Immature natural killer cell (primary cell): Measurements from ENCODE around the gene FOXN3. TPM values are rescaled to one million over a fixed set of nuclear protein-coding genes. Genes with fewer than 3 reads are reported as not detected.

Experiments
- DNase-seq, 3 donors: peaks; one replicate each; pipeline ENCODE4 v3.0.0; 2022; ENCODE audit warnings: mixed read lengths in 1 of 3
- H3K27ac Mint-ChIP-seq, 6 donors: one replicate each; pipeline ENCODE4 v1.8.0; 2020; ENCODE audit warnings: mixed read lengths in 6 of 6, mild to moderate bottlenecking in 5 of 6, inconsistent platforms in 4 of 6, moderate library complexity in 3 of 6
- H3K27me3 Mint-ChIP-seq, 3 donors: one replicate each; pipeline ENCODE4 v1.8.0; 2020 to 2021; ENCODE audit warnings: low read depth in 3 of 3, mild to moderate bottlenecking in 3 of 3, mixed read lengths in 3 of 3, moderate library complexity in 3 of 3, inconsistent platforms in 1 of 3
- H3K36me3 Mint-ChIP-seq, 3 donors: one replicate each; pipeline ENCODE4 v1.8.0; 2020; ENCODE audit warnings: mixed read lengths in 3 of 3, inconsistent platforms in 2 of 3, mild to moderate bottlenecking in 2 of 3
- H3K4me1 Mint-ChIP-seq, 2 donors: one replicate each; pipeline ENCODE4 v1.8.0; 2020; ENCODE audit warnings: inconsistent platforms in 2 of 2, mild to moderate bottlenecking in 2 of 2, mixed read lengths in 2 of 2, moderate library complexity in 1 of 2
- H3K4me3 Mint-ChIP-seq, 5 donors: one replicate each; pipeline ENCODE4 v1.8.0; 2020; ENCODE audit warnings: mild to moderate bottlenecking in 5 of 5, mixed read lengths in 5 of 5, inconsistent platforms in 3 of 5, moderate library complexity in 3 of 5
- H3K9me3 Mint-ChIP-seq, 6 donors: one replicate each; pipeline ENCODE4 v1.8.0; 2020; ENCODE audit warnings: mild to moderate bottlenecking in 6 of 6, mixed read lengths in 6 of 6, inconsistent platforms in 4 of 6, moderate library complexity in 3 of 6
- polyA plus RNA-seq, 3 donors: library from polyadenylated mRNA; unstranded; fragments of 300-500 nt; fragmentation: Illumina TruSeq; gene quantifications; one replicate each; pipeline ENCODE4 v1.2.3, GENCODE V29; 2021

Gene FOXN3
- polyA plus RNA-seq, 3 donors from 2014 or later: 88.6 to 150 (median 102) TPM

DNA sequence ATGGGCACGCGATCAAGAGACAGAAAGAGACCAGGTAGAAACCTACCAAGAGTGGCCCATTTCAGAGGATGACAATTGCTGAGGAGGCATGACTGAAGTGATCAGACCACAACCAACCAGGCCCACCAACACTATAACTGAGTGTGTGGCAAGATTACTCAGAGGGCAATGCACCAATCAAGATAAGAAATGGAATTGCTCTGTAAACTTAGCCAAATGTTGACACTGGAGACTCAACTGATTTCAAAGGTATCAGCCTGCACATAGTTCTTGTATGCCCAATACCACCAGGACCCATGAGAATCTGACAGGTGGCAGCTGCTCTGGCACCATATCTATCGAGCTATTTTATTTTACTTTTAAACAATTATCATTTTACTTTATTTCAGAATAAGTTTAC lies 128.9 kb downstream of the FOXN3 start:
- no peak overlapping the region for H3K27ac Mint-ChIP-seq
- peaks cover 0 to 10% (median 0%) of the 10 kb centered on the region in 3 donors for H3K27me3 Mint-ChIP-seq
- peaks cover 73 to 92% of the 10 kb centered on the region in 2 donors for H3K4me1 Mint-ChIP-seq
- H3K36me3 Mint-ChIP-seq: peaks cover 0 to 4% (median 0%) of the 10 kb centered on the region in 3 donors
- DNase-seq: no peak
- no peak overlapping the region for H3K4me3 Mint-ChIP-seq
- H3K9me3 Mint-ChIP-seq: no peaks in the 10 kb centered on the region

- peaks cover 65 to 88% of the 10 kb centered on the region in 2 donors for H3K4me1 Mint-ChIP-seq
- no peak for DNase-seq
- peaks cover 0 to 7% (median 0%) of the 10 kb centered on the region in 3 donors for H3K27me3 Mint-ChIP-seq
- H3K36me3 Mint-ChIP-seq: peaks cover 3 to 11% (median 7%) of the 10 kb centered on the region in 3 donors
- H3K27ac Mint-ChIP-seq: peak overlapping the region in 2 of 6 donors; percentile 6 to 25
- H3K4me3 Mint-ChIP-seq: peak overlapping the region in 3 of 5 donors; percentile 11 to 38 (median 12)
- no peaks in the 10 kb centered on the region for H3K9me3 Mint-ChIP-seq
Observed at GRCh38 chr14:89284333-89285058, 132.5 kb downstream of the FOXN3 start.

DNA sequence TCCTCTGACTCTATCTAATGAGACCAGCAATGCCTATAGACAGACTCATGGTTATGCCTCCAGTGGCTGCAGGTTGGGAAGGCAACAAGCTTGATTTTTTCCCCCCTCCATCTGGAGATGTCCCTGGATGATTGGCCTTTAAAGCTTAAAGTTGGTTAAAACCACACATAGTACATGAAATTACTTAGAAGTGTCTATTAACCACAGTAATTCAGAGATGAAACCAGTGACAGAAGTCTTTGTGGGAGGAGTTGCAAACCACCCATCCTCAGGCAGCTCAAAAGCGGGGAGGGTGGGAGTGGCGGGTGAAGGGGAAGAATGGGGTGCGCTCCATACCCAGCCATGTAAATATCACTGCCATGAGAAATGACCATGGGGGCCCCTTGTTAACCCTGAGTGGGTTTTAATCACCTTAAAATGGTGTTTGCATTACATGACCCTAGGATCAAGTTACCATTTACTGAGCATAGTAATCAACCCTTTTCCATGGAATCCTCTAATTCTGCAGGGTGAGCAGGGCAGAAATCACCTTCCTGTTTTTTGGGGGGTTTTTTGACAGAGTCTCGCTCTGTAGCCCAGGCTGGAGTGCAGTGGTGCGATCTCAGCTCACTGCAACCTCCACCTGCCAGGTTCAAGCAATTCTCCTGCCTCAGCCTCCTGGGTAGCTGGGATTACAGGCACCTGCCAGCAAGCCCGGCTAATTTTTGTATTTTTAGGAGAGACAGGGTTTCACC lies 133.5 kb downstream of the FOXN3 start:
- Mint-ChIP-seq H3K4me3 (peak overlapping the region; percentile 31 to 83 (median 66)), H3K4me1 (peaks cover 73 to 93% of the 10 kb centered on the region in 2 donors), H3K27me3 (peaks cover 0 to 7% (median 0%) of the 10 kb centered on the region in 3 donors), H3K9me3 (no peaks in the 10 kb centered on the region), H3K36me3 (peaks cover 3 to 16% (median 12%) of the 10 kb centered on the region in 3 donors), H3K27ac (peak overlapping the region; percentile 2 to 81 (median 37))
- DNase-seq: peak; percentile 28 to 47 (median 43)

DNA sequence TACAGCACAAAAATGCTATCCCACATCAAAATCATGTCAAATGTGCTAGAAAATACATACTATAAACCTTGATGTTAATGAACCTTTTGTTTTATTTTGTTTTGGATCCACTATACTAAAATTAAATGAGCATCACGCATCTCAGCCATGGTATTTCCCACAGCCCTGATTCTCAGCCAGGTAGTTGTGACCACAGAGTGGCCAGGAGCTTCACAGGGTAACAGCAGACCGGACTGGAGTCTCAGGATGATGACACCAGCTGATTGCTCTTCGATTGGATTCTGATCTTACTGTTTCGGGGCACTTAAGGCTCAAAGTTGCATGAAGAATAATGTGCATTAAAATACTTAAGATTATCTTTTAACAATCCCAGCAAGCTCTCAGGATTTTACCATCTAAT lies 134.8 kb downstream of the FOXN3 start:
- Mint-ChIP-seq H3K36me3 (peaks cover 3 to 17% (median 16%) of the 10 kb centered on the region in 3 donors), H3K9me3 (no peaks in the 10 kb centered on the region), H3K27ac (peak overlapping the region in 4 of 6 donors; percentile 32 to 73 (median 50)), H3K4me3 (peak overlapping the region in 4 of 5 donors; percentile 23 to 68 (median 56)), H3K4me1 (peaks cover 76 to 93% of the 10 kb centered on the region in 2 donors), H3K27me3 (peaks cover 0 to 4% (median 2%) of the 10 kb centered on the region in 3 donors)
- DNase-seq: no peak

GRCh38 chr14:89280600-89280999 lies 136.4 kb downstream of the FOXN3 start:
- Mint-ChIP-seq H3K36me3 (peaks cover 3 to 17% (median 16%) of the 10 kb centered on the region in 3 donors), H3K9me3 (no peaks in the 10 kb centered on the region), H3K4me3 (no peak overlapping the region), H3K4me1 (peaks cover 76 to 94% of the 10 kb centered on the region in 2 donors), H3K27me3 (peaks cover 0 to 7% (median 2%) of the 10 kb centered on the region in 3 donors), H3K27ac (no peak overlapping the region)
- DNase-seq: no peak

GRCh38 chr14:89279649-89280232 lies 137.3 kb downstream of the FOXN3 start:
- peaks cover 3 to 17% (median 16%) of the 10 kb centered on the region in 3 donors for H3K36me3 Mint-ChIP-seq

GRCh38 chr14:89277203-89277602 lies 139.8 kb downstream of the FOXN3 start:
- peaks cover 76 to 94% of the 10 kb centered on the region in 2 donors for H3K4me1 Mint-ChIP-seq
- no peaks in the 10 kb centered on the region for H3K9me3 Mint-ChIP-seq
- no peak for DNase-seq
- peaks cover 3 to 17% (median 16%) of the 10 kb centered on the region in 3 donors for H3K36me3 Mint-ChIP-seq
- peak overlapping the region; percentile 43 to 92 (median 89) for H3K27ac Mint-ChIP-seq
- H3K27me3 Mint-ChIP-seq: peaks cover 2 to 6% (median 5%) of the 10 kb centered on the region in 3 donors
- H3K4me3 Mint-ChIP-seq: peak overlapping the region in 2 of 5 donors; percentile 5 to 8

More at GRCh38 chr14:89279649-89280232, 137.3 kb downstream of the FOXN3 start:
- Mint-ChIP-seq H3K4me3 (no peak overlapping the region), H3K4me1 (peaks cover 81 to 94% of the 10 kb centered on the region in 2 donors), H3K9me3 (no peaks in the 10 kb centered on the region), H3K27ac (no peak overlapping the region), H3K27me3 (peaks cover 2 to 6% (median 5%) of the 10 kb centered on the region in 3 donors)
- no peak for DNase-seq

DNA sequence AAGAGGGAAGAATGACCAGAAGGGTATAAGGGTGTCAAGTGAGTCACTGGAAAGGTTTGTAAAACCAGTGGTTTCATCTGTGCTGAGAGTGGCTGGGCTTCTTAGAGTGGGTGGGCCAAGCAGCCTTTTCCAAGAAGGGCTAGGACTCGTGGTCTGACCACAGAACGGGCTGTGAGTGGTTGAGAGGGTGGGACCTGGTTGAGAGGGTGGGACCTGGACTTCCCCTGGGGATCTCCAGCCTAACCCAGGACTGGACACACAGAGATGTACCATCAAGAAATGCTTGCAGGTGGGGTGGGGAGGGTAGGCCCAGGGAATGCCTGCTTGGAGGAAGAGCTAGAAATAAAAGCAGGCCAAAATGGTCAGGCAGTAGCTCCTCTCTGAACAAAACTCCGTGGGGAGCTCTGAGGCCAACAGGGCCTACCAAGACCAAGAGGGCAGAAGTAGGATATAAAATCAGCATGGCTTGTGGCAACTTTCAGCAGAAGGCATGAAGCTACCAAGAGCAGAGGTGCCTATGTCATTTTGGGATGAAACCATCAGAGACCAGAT lies 140.5 kb downstream of the FOXN3 start:
- peaks cover 3 to 16% (median 16%) of the 10 kb centered on the region in 3 donors for H3K36me3 Mint-ChIP-seq
- H3K4me1 Mint-ChIP-seq: peaks cover 68 to 90% of the 10 kb centered on the region in 2 donors
- no peaks in the 10 kb centered on the region for H3K9me3 Mint-ChIP-seq
- H3K27ac Mint-ChIP-seq: peak overlapping the region; percentile 82 to 92 (median 90)
- peaks cover 2 to 6% (median 5%) of the 10 kb centered on the region in 3 donors for H3K27me3 Mint-ChIP-seq
- peak overlapping the region; percentile 44 to 74 (median 64) for H3K4me3 Mint-ChIP-seq
- peak; percentile 52 to 69 (median 57) for DNase-seq

- H3K4me3 Mint-ChIP-seq: no peak overlapping the region
- peaks cover 75 to 96% of the 10 kb centered on the region in 2 donors for H3K4me1 Mint-ChIP-seq
- H3K27me3 Mint-ChIP-seq: peaks cover 0 to 11% (median 5%) of the 10 kb centered on the region in 3 donors
- peak overlapping the region in 1 of 6 donors; percentile 68 for H3K27ac Mint-ChIP-seq
- H3K36me3 Mint-ChIP-seq: peaks cover 0 to 7% (median 0%) of the 10 kb centered on the region in 3 donors
- DNase-seq: no peak
- no peaks in the 10 kb centered on the region for H3K9me3 Mint-ChIP-seq
Observed at GRCh38 chr14:89270439-89271227, 146.4 kb downstream of the FOXN3 start.

DNA sequence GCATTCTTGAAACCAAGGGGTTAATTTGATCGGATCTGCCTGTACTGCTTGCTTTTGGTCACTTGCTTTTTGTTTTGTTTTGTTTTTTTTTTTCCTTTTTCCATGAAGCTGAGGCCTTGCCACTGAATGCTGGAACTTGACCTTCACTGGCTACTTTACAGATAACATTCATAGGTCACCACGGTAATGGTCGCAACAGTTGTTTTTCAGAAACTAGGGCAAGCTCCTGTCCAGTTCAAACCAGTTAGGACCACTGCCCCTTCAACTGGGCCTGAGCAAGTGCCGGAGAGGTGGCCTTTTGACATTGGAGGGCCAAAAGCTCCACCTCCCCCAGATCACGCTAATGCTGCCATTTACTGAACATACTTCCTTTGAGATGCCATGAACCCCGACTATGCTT lies 147.6 kb downstream of the FOXN3 start:
- H3K9me3 Mint-ChIP-seq: no peaks in the 10 kb centered on the region
- H3K27ac Mint-ChIP-seq: peak overlapping the region in 1 of 6 donors; percentile 37
- DNase-seq: no peak
- peaks cover 0 to 7% (median 0%) of the 10 kb centered on the region in 3 donors for H3K36me3 Mint-ChIP-seq
- peaks cover 73 to 96% of the 10 kb centered on the region in 2 donors for H3K4me1 Mint-ChIP-seq
- H3K27me3 Mint-ChIP-seq: peaks cover 0 to 11% (median 0%) of the 10 kb centered on the region in 3 donors
- no peak overlapping the region for H3K4me3 Mint-ChIP-seq

DNA sequence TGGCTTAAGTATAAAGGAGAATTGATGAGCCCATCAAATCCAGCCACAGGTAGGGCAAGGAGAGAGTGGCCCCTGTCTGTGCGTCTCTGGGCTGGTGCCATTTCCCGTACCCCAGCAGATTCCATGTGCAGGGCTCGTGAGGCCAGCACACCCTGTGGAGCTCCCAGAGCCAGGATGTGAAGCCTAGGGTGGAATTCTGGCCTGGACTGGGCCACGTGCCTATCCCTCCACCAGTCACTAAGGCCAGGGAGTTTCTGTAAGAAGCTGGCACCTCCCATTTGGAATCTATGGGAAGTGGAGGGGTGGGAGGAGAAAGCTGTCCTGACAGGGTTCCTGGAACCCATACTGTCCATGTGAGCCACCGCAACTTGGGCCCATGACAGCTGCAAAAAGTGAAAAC lies 148.5 kb downstream of the FOXN3 start:
- no peak overlapping the region for H3K4me3 Mint-ChIP-seq
- peak overlapping the region in 1 of 6 donors; percentile 46 for H3K27ac Mint-ChIP-seq
- H3K9me3 Mint-ChIP-seq: no peaks in the 10 kb centered on the region
- peaks cover 0 to 7% (median 0%) of the 10 kb centered on the region in 3 donors for H3K36me3 Mint-ChIP-seq
- peaks cover 67 to 93% of the 10 kb centered on the region in 2 donors for H3K4me1 Mint-ChIP-seq
- H3K27me3 Mint-ChIP-seq: peaks cover 0 to 11% (median 0%) of the 10 kb centered on the region in 3 donors
- no peak for DNase-seq

GRCh38 chr14:89267656-89268055 lies 149.4 kb downstream of the FOXN3 start:
- H3K9me3 Mint-ChIP-seq: no peaks in the 10 kb centered on the region
- H3K36me3 Mint-ChIP-seq: peaks cover 0 to 7% (median 0%) of the 10 kb centered on the region in 3 donors
- peaks cover 61 to 90% of the 10 kb centered on the region in 2 donors for H3K4me1 Mint-ChIP-seq
- H3K4me3 Mint-ChIP-seq: no peak overlapping the region
- peaks cover 0 to 11% (median 0%) of the 10 kb centered on the region in 3 donors for H3K27me3 Mint-ChIP-seq
- H3K27ac Mint-ChIP-seq: peak overlapping the region in 4 of 6 donors; percentile 2 to 74 (median 24)
- DNase-seq: no peak
